DMS79 treated with DMSO at 0.1 percent for 48 hours (cell line): ENCODE results near the gene TRPV5.

Experiments
- DNase-seq: peaks from one replicate; lab custom pipeline; 2025; lab: John Stamatoyannopoulos, UW

TRPV5 gene

DNA sequence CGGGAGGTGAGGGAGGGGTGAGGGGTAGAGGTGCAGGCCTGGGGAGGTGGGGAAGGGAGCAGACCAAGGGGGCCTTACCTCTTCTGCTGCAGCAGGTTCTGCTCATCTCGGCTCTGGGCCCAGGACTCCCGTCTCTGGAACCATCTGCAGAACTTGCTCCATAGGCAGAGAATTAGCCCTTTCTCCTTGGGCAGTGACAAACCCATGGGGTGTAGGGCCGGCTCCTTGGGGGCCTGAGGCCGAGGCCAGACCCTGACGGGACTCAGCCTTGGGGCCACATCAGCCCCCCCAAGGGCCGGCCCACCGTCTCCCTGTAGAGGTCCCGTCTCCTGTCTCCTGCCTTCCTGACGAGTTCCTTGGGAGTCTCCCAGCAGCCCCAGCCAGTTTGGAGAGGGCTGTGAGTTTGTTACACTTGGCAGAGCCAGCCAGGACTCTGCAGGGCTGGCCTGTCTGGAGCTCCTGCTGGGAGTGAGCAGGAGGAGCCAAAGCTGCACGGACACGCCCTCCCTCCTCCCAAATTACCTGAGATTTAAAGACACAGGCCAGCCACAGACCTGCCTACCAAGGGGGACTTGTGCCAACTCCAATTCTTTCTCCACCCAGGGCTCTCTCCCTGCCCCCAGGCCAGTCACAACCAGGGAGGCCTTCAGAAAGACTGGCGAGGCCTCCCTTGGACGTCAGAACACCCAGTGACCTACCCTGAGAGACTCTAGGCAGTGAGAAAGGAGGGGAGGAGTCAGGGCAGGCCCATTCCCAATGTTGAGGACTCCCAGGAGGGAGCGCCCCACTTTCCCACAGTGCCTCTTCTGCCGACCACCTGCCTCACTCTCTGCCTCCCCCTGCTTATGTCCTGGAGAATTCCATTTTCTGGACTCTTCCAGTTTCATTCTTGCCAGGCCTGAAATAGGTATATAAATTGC lies 48.0 kb downstream of the TRPV5 start, which contains the start of gene TRPV6:
TRPV6 (minus strand) TSS at position 435 of the 920 bp plus-strand sequence.
- DNase-seq, result no peak

DNA sequence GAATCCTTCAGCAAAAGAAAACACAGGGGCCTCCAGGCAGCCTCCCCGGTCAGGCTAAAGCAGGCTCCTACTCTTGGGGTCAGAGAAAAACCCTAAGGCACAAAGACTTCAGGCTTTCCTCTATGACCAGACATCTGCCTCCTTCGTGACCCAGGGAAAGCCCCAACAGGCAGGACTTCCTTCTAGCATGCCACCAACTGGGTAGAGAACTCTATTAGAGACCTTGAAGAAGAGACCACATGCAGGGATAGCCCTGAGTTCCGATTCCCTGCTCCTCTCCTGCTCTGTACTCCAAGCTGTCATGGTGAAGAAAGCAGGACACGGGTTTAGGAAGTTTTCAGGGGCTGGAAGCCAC lies 49.3 kb downstream of the TRPV5 start:
- DNase-seq, result no peak

DNA sequence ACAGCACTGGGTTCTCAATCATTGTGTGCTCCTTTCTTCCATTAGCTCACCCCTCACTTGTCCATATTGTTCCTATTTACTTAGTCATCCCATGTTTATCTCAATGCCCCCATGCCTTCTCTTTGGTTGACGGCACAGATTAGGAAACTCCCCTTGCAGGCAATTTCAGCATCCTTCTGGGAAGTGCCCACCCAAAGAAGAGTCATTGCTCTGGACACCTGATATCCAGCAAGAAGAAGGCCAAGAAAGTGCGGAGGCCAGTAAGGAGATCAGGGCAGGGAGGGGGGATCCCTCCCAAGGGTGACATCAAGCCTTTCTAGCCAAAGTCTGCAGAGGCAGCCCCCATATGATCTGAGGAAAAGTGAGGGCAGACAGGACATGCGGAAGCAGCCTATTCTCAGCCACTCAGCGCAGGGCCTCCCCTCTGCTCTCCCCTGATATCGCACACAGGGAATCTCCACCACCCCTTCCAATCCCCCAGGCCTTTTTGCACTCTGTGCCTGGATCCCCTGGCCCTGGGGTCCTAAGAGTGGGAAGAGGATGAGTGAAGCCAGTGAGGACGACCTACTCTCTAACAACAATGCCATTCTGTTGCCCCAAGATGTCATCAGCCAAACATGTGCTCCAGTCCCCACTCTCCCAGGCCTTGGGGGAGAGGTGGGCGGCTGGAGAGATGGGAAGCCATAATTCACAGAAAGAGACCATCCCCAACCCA lies 49.8 kb downstream of the TRPV5 start:
- no peak for DNase-seq

DNA sequence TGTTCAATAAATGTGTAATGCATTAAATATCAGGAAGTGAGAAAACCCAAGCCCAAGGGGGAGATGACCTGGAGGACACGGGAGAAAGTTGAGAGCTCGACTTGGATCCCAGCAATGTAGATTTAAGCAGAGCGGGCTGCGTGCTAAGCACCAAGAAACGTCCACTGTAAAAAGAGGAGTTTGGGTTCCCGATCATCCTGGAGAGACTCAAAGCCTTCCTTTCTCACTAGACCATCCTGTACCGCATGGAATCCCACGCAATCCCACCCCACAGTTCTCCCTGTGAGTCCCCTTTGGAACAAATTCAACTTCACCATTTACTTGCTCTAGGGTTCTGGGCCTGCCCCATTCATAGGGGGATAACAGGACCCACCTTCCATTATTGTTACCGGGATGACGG lies 50.4 kb downstream of the TRPV5 start:
- DNase-seq, result no peak

DNA sequence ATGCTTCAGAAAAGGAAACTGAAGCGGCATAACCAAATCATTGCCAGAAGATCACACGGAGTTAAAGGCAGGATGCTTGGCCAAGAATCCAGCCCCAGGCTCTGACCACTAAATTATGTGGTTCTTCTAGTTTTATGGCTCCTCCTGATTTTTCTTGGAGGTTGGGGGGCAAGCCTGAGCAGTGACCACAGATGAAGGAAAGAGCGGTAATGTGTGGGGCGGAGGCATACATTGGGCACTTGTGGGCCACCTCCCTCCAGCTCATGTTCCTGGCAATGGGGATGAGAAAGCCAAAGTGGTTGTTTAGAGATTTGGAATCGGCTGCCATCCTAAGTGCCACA lies 51.2 kb downstream of the TRPV5 start:
- no peak for DNase-seq

DNA sequence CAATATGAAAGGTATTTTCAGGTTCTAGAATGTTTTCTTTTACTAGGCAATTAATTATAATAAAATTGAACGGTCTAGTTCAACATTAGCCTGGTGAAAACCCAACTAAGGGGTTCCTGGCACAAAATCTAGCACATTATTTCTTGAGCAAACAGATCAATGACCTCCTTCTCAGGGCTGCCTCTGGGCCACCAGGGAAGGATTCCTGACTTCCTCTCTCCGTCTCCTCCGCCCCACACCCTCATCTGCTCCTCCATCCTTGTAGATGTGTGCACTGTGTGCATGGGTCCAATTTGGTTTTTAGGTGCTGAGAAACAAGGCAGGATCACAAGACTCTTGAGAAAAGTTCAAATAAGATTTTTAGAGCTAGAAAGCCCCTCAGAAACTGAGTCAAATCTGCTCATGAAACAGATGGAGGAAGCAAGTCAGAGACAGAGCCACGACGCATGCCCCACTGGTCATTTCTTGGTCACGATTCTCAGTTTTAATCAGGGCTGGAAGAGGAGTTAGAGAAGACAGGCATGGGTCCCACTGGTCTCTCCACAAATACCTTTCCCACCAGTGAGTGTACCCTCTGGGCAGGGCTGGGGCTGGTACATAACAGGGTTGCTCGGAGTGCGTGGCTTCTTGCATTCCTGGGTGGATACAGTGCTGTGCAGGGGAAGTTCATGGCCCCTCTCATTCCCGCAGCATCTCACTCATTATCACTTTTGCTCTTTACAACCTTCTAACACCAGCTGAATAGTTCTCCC lies 51.8 kb downstream of the TRPV5 start:
- DNase-seq, result no peak

DNA sequence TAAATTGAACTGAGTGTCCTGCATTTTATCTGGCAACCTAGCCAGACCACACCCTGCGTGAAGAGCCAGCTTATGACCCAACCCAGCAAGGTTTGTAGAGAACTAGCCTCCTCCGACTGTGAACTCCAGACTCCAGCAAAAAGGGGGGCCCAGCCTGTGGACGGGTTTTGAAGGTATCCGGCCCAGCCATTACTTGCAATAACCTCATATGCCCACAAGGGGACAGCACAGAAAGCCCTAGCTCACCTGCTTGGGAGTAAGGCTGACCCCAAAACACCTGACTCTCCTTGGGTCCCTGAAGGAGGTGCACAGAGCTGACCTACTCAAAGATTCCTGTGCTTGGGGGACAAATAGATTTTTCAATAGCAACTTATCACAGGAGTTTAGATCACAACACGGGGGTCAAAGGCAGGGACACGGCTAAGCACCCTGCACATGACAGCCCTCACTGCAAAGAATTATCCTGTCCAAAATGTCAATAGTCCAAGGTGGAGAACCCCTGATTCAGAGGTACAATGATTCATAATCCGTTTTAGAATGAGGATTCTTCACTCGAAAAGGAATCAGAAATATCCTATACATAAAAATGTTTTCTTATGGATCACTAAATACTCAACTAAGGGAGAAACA lies 52.6 kb downstream of the TRPV5 start:
- DNase-seq, result no peak

DNA sequence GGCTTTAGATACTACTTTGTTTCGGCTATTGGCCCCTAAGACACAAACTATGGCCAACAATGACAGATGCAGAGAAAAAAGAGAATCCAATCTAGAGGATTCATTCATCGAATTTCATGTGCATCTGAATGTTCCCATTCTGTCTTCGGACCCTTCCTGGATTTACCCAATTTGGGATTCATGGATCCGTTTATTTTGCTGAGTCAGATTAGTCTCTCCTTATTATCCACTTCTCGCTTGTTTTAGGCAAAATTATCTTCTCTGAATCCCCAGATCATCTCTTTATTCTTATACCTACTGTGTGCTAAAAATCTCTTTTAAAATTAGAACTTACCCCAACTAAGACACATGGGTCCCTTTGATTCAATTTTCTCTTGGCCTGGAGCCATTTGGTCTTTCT lies 54.5 kb downstream of the TRPV5 start:
- no peak for DNase-seq

DNA sequence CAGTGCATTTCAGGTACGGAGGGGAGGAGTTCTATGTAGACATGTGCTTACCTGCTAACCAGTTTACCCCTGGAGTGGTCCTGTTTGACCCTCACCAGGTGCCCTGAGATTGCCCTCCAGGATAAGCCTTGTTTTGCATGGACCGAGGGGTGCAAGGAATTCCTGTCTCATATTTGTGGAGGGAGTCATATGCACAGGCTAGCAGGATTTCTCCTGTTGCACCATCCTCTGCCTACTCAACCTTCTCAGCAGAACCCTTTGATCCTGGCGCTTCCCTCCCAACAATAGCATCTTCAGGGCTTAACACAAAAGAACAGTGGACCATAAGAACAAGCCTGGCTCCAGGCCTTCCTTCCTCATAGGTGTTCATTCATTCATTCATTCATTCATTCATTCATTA lies 55.2 kb downstream of the TRPV5 start:
- no peak for DNase-seq

DNA sequence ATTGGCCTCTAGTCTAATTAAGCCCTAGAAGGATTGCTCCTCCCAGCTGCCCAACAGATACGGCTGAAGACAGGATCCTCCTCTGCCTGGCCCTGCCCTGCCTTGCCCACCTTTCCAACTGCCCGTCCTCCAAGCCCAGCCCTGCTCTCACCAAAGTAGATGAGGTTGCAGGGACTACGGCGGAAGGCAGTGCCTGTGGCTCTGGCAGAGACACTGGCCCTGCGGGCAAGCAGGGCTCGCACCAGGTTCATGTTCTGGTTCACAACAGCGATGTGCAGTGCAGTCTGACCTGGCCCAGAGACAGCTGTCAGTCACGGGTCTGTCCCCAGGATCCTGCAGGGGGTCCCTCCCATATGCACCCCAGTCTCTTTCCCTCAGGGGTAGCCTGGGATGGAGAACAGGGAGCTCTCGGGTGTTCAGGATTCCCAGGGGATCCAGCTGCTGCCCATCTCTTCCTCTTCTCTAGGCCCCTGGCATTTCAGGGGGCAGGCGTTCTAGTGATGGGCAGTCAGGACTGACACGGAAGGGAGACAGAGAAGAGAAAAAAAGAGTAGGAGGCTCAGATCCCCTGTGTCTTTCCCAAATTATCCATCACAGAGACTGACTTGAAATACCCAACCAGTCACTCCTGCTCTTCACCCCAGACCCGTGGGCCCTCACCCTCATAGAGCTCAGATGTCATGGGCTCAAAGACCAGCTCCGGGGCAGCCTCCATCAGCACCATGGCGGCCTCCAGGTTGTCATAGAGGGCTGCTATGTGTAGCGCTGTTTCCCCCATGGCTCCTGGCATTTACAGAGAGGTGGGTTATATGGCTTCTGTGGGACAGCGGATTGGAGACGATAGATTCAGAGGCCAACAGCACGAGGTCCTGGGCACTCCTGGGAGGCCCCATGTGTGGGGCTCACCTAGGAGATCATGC lies 56.3 kb downstream of the TRPV5 start:
- no peak for DNase-seq

DNA sequence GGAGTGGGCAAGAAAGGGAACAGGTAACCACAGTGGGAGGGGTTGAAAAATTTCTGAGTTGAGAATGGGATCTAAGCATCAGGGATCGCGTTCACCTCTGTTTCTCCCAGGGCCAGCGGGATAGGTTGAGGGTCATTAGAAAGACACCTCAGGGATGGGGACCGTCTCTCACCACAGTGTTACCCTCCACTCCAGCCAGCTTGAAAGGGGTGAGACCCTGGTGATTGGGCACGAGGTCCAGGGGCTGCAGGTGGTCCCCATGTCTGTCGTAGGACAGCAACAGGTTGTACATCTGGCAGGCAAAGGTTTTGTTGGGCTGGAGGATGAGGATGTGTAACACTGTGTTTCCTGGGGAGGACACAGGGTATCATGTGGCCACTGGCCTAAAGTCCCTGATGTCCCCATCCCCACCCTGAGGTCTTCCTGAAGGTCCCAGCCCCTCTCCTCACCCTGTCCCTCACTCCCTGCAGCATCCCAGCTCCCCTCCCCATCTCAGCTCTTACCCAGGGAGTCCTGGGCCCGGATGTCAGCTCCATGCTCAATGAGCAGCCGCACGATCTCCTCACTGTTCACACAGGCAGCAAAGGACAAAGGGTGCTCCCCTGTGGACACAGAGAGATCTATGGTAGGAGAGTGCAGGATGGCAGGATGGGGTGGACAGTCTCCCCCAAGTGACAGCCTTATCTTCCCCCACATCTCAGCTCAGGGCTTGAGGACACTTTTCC lies 57.1 kb downstream of the TRPV5 start:
- no peak for DNase-seq

DNA sequence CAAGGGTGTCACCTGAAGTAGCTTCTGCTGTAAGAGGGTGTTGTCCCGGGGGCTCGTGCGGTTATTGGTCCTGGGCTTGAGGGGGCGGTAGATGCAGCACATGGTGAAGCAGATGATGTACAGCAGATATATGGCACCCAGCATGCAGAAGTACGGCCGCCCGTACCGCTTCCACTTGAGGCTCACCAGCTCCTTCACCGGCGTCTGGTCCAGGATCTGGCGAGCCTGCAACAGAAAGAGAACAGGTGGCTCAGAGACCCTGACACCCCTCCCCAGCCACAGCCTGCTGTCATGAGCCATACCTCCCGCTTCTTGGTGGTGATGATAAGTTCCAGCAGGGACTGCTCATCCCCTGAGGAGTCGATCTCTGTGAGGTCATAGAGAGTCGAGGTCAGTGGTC lies 58.1 kb downstream of the TRPV5 start:
- no peak for DNase-seq

DNA sequence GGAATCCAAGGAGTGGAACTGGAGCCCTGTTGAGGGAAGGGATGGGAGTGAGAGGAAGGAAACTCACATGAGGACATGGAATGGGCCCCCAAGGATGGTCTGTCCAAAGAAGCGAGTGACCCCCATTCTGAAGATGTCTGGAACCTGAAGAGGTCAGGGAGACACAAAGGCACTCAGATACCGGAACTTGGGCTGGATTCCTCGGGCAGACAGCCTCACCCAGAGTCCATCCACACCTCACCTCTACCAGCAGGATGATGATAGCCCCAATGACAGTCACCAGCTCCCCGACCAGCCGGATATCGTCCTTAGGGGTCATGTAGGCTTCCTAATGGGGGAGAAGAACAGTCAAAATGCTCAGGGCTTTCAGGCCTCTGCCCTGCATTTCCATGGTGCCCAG lies 58.7 kb downstream of the TRPV5 start:
- no peak for DNase-seq

DNA sequence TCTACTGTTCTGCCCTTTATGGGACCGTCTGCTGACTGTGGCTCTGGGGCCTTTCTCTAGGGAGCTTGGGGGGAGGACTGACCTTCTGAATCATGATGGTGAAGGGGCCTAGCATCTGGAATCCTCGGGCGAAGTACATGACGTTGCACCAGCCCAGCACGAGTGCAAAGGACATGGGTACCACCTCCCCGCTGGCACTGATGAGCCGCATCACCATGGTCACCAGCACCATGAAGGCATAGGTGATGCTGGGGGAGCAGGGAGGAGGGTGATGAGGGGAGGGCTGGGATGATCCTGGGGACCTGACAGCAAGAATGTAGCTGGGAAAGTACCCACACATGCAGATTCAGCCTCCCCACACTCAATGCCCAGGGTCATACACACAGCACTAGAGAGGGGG lies 59.1 kb downstream of the TRPV5 start:
- no peak for DNase-seq

DNA sequence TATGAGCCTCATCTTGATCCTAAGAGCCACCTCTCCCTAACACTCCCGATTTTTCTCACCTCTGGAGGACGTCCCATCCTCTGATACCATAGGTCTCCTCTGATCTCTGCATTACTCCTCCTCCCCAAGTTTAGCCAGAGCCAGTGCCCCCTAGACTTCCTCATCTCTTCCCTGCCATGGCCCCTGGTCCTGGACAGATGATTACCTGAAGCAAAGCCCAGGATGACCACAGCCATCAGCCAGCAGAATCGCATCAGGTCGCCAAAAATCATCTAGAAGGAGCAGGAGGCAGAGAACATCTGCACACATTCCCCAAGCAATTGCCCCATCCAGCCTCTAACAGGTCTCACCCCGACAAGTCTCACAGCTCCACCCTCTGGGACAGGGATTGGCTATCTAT lies 59.7 kb downstream of the TRPV5 start:
- no peak for DNase-seq

DNA sequence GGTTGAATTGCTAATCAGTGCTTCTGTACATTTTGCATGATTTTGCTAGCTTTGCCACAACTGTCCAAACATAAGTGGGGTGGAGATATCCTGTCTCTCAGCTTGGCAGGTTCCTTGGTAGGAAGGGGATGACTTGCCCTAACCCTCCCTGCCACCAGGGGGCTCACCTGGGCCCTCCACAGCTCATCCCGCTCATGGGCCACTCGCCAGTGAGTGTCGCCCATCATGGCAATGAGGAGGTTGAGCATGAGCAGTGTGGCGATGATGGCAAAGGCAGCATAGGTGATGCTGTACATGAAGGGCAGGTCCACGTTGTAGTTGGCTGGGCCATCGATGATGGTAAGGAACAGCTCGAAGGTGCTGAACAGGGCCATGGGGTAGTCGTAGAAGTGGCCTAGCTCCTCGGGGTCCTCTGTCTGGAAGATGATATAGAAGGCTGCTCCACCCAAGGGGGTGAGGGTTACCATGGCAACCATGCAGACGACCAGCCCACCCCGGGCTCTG lies 60.2 kb downstream of the TRPV5 start:
- no peak for DNase-seq

DNA sequence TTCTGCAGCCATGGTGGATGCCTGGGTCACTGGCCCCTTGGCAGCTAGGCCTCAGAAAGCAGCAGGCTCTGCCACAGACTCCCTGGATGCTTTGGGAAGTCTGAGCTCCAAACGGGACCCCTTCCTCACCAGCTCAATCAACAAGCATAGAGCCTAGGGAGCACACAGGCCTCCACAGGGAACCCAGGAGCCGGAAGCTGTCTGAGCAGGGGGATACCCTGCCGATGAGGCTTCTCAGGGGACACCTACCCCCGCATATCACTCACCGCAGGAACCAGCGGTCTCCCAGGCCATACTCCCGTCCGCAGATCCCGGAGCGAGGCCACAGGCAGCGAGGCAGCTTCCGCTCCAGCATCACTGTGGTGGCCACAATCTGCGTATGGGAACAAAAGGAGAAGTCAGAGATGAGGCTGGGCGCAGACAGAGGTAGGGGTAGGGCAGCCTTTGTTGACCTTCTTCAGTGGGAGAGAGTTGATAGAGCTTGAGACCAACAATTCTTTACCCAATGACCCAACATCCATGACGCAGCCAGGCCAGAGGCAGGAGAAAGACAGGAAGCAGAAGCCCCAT lies 61.4 kb downstream of the TRPV5 start:
- no peak for DNase-seq

DNA sequence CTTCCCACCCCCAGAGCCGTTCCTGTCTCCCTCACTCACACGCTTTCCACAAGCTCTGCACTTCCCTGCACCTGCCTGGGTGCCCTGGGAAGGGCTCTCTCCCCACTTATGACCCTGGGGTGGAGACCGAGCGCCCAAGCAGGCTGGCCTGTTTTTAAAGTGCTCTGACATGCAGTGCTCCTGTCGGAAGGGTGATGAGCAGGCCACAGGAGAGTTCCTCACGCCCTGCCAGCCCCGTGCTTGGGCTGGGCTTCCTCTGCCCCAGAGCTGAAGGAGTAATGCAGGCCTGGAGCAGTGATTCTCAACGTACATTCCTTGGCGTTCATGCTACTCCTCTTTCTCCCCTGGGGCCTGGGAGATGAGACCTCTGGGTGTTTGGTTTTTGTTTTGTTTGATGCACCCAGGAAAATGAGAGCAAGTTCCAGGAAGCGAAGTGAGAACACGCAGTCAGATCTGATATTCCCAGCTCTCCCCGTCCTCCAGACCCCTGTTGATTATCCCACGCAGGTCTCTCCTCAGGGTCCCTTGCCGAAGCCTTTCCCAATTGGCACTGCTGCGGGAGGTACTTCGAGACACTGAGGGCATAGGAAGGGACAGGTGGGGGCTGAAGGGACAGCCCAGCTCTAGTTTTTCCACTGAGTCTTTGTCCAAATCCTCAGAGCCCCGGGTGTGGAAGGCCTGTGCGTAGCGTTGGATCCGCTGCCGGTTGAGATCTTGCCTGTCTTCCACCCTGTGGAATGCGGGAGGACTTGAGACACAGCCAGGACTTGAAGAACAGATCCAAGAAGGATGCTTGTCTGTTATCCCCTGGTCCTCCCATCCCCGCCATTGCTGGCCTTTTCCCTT lies 62.1 kb downstream of the TRPV5 start:
- no peak for DNase-seq
